ENCODE data around the gene HRH2.

Gene HRH2

DNA sequence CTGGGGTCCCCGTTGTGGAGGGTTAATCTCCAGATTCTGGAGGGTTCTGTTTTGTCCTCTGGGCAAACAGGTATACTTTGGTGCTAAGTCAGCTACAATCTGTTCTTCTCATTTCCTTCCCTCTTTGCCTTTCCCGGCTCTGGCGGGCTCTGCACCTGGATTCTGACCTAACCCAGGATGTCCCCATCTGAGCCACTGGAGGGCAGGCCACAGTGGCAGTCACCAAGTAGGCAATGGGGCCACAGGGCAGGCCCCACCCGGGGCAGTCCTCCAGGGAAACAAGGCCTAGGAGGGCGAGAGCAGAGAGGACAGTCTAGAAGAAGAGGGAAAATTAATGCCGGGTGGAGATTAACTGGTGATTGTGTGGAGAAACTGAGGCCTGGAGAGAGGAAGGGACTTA is 40.4 kb upstream of the HRH2 start:
- TF ChIP-seq, protein P1, sequence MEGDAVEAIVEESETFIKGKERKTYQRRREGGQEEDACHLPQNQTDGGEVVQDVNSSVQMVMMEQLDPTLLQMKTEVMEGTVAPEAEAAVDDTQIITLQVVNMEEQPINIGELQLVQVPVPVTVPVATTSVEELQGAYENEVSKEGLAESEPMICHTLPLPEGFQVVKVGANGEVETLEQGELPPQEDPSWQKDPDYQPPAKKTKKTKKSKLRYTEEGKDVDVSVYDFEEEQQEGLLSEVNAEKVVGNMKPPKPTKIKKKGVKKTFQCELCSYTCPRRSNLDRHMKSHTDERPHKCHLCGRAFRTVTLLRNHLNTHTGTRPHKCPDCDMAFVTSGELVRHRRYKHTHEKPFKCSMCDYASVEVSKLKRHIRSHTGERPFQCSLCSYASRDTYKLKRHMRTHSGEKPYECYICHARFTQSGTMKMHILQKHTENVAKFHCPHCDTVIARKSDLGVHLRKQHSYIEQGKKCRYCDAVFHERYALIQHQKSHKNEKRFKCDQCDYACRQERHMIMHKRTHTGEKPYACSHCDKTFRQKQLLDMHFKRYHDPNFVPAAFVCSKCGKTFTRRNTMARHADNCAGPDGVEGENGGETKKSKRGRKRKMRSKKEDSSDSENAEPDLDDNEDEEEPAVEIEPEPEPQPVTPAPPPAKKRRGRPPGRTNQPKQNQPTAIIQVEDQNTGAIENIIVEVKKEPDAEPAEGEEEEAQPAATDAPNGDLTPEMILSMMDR (conservative IDR thresholded peaks at IDR 0.05), result no peak
- no peak overlapping the region for H3K27ac ChIP-seq

DNA sequence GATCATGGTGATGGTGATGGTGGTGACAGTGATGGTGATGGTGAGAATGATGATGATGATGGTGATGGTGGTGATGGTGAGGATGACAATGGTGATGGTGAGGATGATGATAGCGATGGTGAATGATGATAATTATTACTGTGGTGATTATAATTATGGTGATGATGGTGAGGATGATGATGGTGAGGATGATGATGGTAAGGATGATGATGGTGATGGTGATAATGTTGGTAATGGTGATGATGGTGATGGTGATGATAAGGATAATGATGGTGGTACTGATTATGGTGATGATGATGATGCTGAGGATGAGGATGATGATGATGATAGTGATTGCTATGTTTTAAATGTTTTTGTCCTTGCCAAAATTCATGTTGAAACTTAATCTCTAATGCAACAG is 37.3 kb upstream of the HRH2 start:
- no peak overlapping the region for H3K27ac ChIP-seq
- TF ChIP-seq, protein P1 (conservative IDR thresholded peaks at IDR 0.05), result no peak

DNA sequence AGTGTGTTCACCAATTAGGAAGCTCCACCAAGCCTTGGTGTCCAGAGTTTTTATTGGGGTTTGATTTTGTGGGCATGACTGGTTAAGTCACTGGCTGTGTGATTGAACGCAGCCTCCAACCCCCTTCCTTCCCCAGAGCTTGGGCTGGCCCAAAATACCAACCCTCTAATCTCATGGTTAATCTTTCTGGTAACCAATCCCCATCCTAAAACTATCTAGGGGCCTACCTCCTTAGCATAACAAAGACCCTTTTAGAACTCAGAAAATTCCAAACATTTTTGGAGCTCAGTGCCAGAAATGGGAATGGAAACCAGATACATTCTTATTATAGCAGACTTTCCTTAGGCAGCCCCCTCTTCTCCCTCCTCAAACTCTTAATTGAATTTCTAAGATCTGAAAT is 35.9 kb upstream of the HRH2 start:
- no peak overlapping the region for H3K27ac ChIP-seq
- TF ChIP-seq, protein P1 (conservative IDR thresholded peaks at IDR 0.05), result no peak

DNA sequence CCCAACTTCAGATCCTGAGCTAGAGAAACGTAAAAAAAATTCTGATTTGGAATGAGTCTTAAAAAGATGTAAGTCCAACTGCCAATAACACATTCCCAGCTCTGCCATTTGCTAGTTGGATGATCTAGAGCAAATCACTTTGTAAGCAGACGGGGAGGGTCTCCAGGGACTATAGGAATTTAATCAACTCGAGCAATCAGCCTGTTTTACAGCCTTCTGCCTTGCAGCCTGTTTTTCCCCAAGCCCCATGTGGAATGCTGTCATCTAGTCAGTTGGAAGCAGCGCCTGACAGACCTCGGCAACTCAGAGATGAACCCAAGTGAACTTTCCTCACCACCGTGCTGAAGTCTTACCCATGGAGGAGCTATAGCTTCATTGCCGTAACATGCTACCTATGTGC is 34.8 kb upstream of the HRH2 start:
- TF ChIP-seq, protein P1 (conservative IDR thresholded peaks at IDR 0.05), result no peak
- H3K27ac ChIP-seq, result no peak overlapping the region

DNA sequence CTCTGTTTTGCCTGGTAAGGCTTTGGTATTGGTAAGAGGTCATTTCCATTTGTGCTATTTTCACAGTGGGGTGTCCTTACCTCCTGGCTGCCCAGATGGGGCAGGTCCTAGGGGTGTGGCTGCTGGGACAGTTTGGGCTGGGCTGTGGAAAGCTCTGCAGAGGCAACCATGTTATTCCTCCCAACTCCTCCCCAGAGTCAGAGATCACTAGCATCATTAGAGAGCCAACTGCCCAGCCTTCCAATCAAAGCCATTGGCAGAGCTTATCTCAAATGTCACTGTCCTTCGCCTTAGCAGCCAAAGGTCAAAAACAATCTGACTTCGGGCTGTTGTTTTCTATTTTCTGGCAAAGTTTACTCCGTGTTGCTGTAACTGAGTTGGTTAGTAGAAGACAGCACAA is 33.6 kb upstream of the HRH2 start:
- TF ChIP-seq, protein P1 (conservative IDR thresholded peaks at IDR 0.05), result no peak
- no peak overlapping the region for H3K27ac ChIP-seq

DNA sequence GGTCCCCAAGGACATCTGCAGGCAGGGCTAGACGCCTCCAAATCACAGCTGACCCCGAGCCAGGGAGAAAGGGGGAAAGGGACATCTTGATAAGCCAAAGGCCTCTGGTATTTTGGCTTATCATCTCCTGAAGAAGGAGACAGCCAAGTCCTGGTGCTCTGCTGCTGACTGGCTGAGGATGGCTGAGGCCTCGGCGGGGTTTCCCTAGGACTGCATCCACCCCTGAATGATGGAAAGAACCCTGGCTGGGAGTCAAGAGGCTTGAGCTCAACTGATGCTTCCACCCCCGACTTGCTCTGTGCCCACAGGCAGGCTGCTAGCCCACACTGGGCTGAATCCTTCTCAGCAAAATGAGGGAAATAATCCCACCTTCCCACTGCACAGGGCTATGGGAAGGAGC is 30.9 kb upstream of the HRH2 start:
- H3K27ac ChIP-seq, result no peak overlapping the region
- TF ChIP-seq, protein P1 (conservative IDR thresholded peaks at IDR 0.05), result no peak

DNA sequence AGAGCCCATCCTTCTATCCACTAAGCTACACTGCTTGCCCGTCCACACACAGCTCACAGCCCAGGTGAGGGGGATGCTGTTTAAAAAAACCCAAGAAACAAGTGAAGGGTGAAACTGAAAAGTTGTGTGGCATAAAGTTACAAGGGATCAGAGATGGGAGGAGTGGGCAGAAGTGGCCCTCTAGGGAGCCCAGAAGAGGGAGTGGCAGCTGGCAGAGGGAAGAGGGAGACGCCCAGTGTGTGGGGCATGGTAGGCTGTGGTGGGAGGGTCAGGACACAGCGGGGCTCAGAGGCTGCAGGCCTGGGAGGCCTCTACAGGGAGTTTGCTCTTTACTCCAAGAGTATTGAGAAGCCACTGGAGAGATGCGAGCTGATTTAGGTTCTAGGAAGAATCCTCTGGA is 30.1 kb upstream of the HRH2 start:
- TF ChIP-seq, protein P1 (conservative IDR thresholded peaks at IDR 0.05), result no peak
- no peak overlapping the region for H3K27ac ChIP-seq

DNA sequence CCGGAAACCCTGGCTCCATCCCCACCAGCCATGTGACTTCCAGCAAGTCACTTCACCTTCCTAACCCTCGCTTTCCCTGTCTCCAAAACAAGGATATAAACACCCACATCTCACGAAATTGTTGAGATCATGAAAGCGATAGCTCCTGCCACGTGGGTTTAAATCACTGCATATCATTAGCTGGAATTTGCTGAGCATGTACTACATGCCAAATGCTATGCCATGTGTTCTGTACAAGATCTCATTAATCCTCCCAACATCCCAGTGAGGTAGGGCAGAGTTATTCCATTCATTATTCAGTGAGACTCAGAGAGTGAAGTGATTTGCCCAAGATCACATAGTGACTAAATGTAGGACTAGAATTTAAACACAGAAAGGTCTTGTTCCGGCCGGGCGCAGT is 29.2 kb upstream of the HRH2 start:
- TF ChIP-seq, protein P1 (conservative IDR thresholded peaks at IDR 0.05), result no peak
- no peak overlapping the region for H3K27ac ChIP-seq
